Left lobe of liver (tissue), 2 donors: ENCODE measurements around the gene BCO1. TPM values are rescaled to one million over a fixed set of nuclear protein-coding genes. Genes with fewer than 3 reads are reported as not detected.

ENCODE experiments used
- ATAC-seq: fragments of 200-7000 bp; cut with Tn5 transposase; one replicate; pipeline ENCODE4 v1.9.1; 2020; ENCODE audit warnings: mild to moderate bottlenecking, moderate library complexity
- DNase-seq: peaks from one replicate; pipeline ENCODE4 v3.0.0-alpha.2; 2020; ENCODE audit warnings: low spot score
- total RNA-seq: library from RNA; stranded (reverse); gene quantifications from one replicate; pipeline ENCODE4 v1.2.1, GENCODE V29; 2021
- donor health status: DM: no; HTN: no; CAD: no; lungs with moderate emphysema.
- donor health status: DM: no; HTN: yes; CAD: no.

Gene BCO1
- total RNA-seq = 0.25 TPM

- peak; percentile 77 for ATAC-seq
- peak; percentile 63 for DNase-seq
Observed at GRCh38 chr16:81238296-81239011, at the start of gene BCO1. Gene BCO1 (plus strand): TSS chr16:81238689. CDS start chr16:81238909, 220 bp downstream.

GRCh38 chr16:81189100-81189664 lies 49.3 kb upstream of the BCO1 start:
- ATAC-seq (peak; percentile 82), DNase-seq (peak; percentile 62)

GRCh38 chr16:81190667-81191066 lies 47.8 kb upstream of the BCO1 start:
- DNase-seq (no peak), ATAC-seq (no peak)

DNA sequence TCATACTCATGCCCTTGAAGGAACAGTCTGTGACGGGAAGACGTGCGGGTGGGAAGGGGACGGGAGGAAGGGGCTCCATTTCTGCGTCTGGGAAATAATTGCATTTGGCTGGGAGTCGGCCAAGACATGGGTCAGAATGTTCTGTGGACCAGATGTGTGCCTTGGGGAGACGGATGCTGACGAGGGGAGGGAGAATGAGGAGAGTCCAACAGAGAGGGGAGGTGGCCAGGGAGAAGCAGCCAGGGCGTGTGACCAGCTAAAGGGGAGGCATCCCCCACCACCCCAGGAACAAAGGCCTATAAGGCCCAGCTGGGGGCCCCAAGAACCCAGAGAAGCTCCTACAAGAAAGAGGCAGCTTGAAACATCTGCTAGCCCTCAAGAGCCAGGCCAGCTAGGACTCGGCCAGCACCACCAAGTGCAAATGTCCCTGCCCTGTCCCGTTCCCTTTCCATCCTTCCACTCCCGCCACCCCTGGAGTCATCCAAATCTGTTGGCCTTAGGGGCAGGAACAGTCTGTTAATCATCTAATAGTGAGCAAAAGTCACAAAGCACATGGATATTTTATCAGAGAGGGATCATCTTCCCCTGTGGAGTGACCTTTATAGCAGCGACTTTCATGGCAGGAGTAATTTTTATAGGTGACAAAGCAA lies 42.5 kb upstream of the BCO1 start:
- DNase-seq (no peak), ATAC-seq (no peak)

GRCh38 chr16:81198635-81199034 lies 39.9 kb upstream of the BCO1 start:
- DNase-seq (peak; percentile 81), ATAC-seq (peak; percentile 96)

- ATAC-seq (peak; percentile 76), DNase-seq (peak; percentile 89)
Observed at GRCh38 chr16:81201267-81201666, 37.2 kb upstream of the BCO1 start.

DNA sequence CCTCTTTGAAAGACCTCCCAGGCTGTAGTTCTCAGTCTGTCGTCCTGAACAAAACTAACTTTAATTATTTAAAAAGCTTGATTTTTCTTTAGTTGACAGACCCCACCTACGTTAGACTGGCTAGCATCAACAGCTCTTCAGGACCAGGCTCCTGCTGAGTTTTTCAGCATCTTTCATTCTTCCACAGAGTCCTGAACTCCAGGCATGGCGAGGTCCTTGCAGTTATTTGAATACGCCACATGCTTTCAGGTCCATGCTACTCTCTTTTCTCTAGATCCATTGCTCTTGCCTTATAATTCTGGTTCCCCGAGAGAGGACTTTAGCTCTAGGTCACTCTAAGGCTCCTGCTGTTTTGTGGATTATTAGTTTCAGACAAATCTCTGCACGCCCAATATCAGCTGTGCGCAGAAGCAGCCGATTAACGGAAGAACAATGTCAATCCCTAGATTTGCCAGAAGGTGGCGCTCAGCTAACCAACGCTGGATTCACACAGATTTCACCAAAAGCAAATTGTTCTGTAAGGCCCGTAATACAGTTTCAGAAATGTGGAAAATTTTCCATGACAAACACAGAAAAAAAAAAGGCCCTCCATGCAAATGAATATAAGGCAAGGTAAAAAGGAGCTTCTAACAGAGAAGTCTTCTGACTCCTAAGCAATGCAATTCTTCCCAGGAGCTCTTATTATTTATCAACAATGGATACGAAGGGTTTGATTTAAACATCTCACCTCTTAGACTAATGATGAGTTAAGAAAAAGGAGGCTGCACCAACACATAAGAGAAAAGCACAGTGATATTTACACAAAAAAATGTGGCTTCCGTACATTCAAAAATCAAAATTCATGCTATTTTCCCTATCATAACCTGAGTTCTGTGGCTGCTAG lies 33.5 kb upstream of the BCO1 start:
- ATAC-seq = peak; percentile 78
- DNase-seq = no peak

- DNase-seq (no peak), ATAC-seq (no peak)
Observed at GRCh38 chr16:81207076-81207475, 31.4 kb upstream of the BCO1 start.

- no peak for DNase-seq
- ATAC-seq = no peak
Observed at GRCh38 chr16:81210807-81211206, 27.7 kb upstream of the BCO1 start.

DNA sequence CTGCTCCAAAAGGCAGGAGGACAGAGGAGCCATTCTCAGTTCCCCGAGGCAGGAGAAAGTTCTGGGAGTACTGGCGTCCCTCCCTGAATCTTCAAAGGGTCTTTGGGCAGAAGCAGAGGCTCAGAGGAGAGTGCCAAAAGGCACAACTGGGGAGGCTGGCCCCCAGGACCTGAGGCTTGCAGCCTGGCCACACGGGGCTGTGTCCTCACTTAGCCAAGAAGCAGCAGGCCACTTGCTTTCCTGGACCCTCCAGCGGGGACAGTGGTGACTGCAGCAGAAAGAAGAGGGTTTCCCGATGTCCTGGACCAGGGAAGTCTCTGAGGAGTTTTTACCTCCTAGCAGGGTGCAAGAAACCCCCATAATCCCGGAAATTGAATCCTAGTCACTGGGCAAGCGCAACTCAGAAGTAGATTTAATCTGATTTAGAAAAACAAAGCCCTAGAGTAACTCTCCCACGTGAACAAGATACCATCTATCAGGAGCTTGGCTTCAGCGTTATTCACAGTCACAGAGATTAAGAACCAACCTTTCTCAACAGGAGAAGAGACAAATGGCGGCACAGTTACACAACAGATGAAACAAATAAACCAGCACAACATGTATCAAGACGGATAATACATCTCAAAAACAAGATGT lies 25.5 kb upstream of the BCO1 start:
- ATAC-seq = no peak

DNA sequence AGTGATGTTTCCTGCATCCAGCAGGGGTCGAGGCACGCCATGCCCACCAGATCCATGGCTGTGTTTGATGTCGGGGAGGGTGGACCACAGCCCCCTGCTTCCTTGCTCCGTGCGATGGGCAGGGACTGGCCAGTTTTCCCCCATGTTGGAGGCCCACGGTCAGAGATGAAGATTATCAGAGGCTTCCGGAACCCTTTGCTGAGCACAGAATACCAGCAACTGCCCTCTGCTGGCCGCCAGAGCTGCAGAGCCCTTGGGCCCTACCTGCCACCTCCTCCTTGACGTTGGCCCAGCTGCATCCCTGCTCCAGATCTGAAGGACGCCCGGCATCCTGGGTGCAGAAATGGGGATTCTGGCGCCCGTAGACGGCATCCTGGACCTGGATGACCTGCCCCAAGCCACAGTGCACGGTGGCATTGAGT lies 23.7 kb upstream of the BCO1 start:
- ATAC-seq = peak; percentile 83
- no peak for DNase-seq

More for the DNA sequence above, 25.5 kb upstream of the BCO1 start:
- DNase-seq = no peak

DNA sequence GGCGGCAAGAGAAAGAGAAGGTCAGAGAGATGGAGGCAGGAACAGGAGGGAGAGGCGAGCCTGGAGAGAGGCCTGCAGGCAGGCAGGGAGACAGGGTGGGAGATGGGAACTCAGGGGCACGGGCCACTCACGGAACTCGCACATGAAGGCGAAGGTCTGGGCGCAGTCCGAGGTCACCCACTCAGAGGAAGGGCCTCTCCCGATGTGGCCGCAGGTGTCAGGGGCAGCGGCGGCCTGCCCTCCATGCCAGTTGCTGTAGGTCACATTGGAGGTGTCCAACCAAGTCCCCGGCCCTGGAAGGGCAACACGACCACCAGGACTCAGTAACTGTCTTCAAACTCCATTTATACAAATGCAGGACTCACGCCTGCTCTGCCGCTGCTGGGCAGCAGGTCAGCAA lies 22.4 kb upstream of the BCO1 start:
- ATAC-seq (no peak), DNase-seq (no peak)

GRCh38 chr16:81216706-81217105 lies 21.8 kb upstream of the BCO1 start:
- DNase-seq = peak; percentile 55
- peak; percentile 87 for ATAC-seq

- no peak for DNase-seq
- no peak for ATAC-seq
Observed at GRCh38 chr16:81219151-81219550, 19.3 kb upstream of the BCO1 start.

GRCh38 chr16:81220349-81220748 lies 18.1 kb upstream of the BCO1 start:
- no peak for DNase-seq
- no peak for ATAC-seq

DNA sequence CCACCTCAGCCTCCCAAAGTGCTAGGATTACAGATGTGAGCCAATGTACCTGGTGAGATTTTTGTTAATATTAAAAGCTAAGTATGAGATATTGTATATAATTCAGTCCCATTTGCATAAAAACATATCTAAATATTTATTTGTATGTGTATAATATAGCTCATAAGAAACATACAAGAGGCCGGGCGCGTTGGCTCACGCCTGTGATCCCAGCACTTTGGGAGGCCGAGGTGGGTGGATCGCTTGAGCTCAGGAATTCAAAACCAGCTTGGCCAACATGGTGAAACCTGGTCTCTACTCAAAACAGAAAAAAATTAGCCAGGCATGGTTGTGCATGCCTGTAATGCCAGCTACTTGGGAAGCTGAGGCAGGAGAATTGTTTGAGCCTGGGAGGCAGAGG lies 16.8 kb upstream of the BCO1 start:
- ATAC-seq (no peak), DNase-seq (no peak)

DNA sequence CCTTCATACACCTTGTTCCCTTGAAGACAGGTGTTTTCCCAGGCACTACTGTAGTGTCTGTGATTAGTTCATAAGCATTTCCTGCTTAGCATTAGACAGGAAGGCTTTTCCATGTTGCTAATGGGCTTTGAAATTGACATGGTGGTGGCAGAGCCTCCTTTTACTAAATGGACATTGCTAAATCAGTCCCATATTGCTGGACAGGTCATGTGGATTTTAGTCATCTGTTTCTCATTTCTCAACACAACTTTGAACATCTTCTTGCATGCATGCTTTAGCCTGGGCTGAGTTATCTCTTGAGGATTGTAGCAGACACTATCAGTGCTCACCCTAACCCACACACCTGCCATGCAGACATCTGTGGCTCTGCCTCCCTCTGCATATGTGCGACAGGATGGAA lies 13.7 kb upstream of the BCO1 start:
- DNase-seq (no peak), ATAC-seq (no peak)

GRCh38 chr16:81225697-81226096 lies 12.8 kb upstream of the BCO1 start:
- DNase-seq = peak; percentile 49
- ATAC-seq = peak; percentile 85

- no peak for DNase-seq
- no peak for ATAC-seq
Observed at GRCh38 chr16:81227785-81228184, 10.7 kb upstream of the BCO1 start.

GRCh38 chr16:81229811-81230210 lies 8.7 kb upstream of the BCO1 start:
- no peak for ATAC-seq

GRCh38 chr16:81231014-81231413 lies 7.5 kb upstream of the BCO1 start:
- DNase-seq (no peak), ATAC-seq (no peak)

More at GRCh38 chr16:81229811-81230210, 8.7 kb upstream of the BCO1 start:
- DNase-seq = no peak
